Adrenal gland (tissue), 12 donors: ENCODE data around the gene KRT15. TPM values are rescaled to one million over a fixed set of nuclear protein-coding genes. Genes with fewer than 3 reads are reported as not detected.

Experiments used
- DNase-seq, 7 donors: peaks; one replicate each; pipeline ENCODE4 v3.0.0-alpha.2; 2019 to 2020
- H3K27ac ChIP-seq, 5 donors: fragments of 200-600 bp; sonication (generic) in 4 of 5; 1 replicate in 3 of 5; 2 replicates in 2 of 5; pipeline versions ENCODE4 v1.5.1 to v1.8.0; 2016 to 2020; ENCODE audit warnings: mild to moderate bottlenecking in 1 of 5
- H3K27me3 ChIP-seq: fragments of 200-600 bp; 2 replicates; pipeline ENCODE4 v1.8.0; 2021
- H3K36me3 ChIP-seq, 2 donors: fragments of 200-600 bp; replicated peaks in 1 of 2; 1 replicate in 1 of 2; 2 replicates in 1 of 2; pipeline versions ENCODE4 v1.5.1 to v1.8.0; 2018 to 2022
- H3K4me1 ChIP-seq, 2 donors: fragments of 200-600 bp; replicated peaks in 1 of 2; 1 replicate in 1 of 2; 2 replicates in 1 of 2; pipeline versions ENCODE4 v1.5.1 to v1.8.0; 2018 to 2021
- H3K4me3 ChIP-seq, 4 donors: fragments of 200-600 bp; sonication (generic) in 3 of 4; one replicate each; pipeline ENCODE4 v1.5.1; 2016 to 2018
- H3K9me3 ChIP-seq, 3 donors: fragments of 200-600 bp; sonication (generic) in 1 of 3; replicated peaks in 1 of 3; 1 replicate in 2 of 3; 2 replicates in 1 of 3; pipeline versions ENCODE4 v1.5.1 to v1.8.0; 2016 to 2021
- CTCF ChIP-seq, 6 experiments: fragments of 450-650 bp in 4 of 6; fragments of 200-600 bp in 2 of 6; sonication (generic) in 1 of 6; IDR thresholded peaks; 1 replicate in 5 of 6; 2 replicates in 1 of 6; pipeline versions ENCODE4 v1.5.1 to v1.8.0; 2016 to 2021; ENCODE audit warnings: antibody characterized with exemption in 6 of 6, mild to moderate bottlenecking in 2 of 6, moderate library complexity in 1 of 6
- POLR2A ChIP-seq, 2 donors: fragments of 450-650 bp; IDR thresholded peaks; one replicate each; pipeline ENCODE4 v1.6.1; 2017; ENCODE audit warnings: antibody characterized with exemption in 2 of 2, mild to moderate bottlenecking in 2 of 2, moderate library complexity in 1 of 2
- WGBS, 4 donors: extraction: QIAGEN DNeasy Blood & Tissue Kit in 2 of 4; methylation state at CpG; one replicate each; pipeline versions ENCODE4 v1.1.5 to v1.1.7; 2013 to 2017; 5-methylcytosine and 5-hydroxymethylcytosine counted together
- intact Hi-C, 2 donors: fragments of 100-400 bp; cut with DNase I; formaldehyde crosslinking; loops; one replicate each; pipeline versions ENCODE4 v1.14.1 to v1.15.0; 2022 to 2023
- polyA plus RNA-seq, 3 donors: library from polyadenylated mRNA; stranded (reverse); fragments of 200-250 nt in 2 of 3; fragments of 350-450 nt in 1 of 3; fragmentation: Illumina TruSeq in 1 of 3; extraction: RNeasy Lipid Tissue Mini Kit (QIAGEN cat#74804) in 1 of 3; gene quantifications; one replicate each; pipeline ENCODE4 v1.2.3, GENCODE V29; 2013 to 2014
- total RNA-seq, 9 donors: library from RNA; depleted of rRNA in 4 of 9; stranded (reverse); fragments of >200 nt in 4 of 9; fragments of 120-200 nt in 1 of 9; fragmentation: NEBNext Ultra II Directional in 1 of 9; extraction: Animal tissue kit (Norgen Biotek cat#: 25700) in 1 of 9; gene quantifications; one replicate each; pipeline versions ENCODE4 v1.1.0 to v1.2.4, GENCODE V29; 2013 to 2023
- donor health status: healthy with polysubstance abuse.
- donor health status: Bipolar disorder and iron deficiency.
- donor health status: DM: yes; HTN: yes; CAD: no.
- donor health status: DM: no; HTN: no; CAD: no.
- donor health status: DM: no; HTN: no; CAD: no.
- donor health status: DM: yes; HTN: yes; CAD: no.

Gene KRT15
- total and polyA plus RNA-seq, 12 donors, result 0.18 to 0.88 (median 0.44) TPM; not detected in 8

DNA sequence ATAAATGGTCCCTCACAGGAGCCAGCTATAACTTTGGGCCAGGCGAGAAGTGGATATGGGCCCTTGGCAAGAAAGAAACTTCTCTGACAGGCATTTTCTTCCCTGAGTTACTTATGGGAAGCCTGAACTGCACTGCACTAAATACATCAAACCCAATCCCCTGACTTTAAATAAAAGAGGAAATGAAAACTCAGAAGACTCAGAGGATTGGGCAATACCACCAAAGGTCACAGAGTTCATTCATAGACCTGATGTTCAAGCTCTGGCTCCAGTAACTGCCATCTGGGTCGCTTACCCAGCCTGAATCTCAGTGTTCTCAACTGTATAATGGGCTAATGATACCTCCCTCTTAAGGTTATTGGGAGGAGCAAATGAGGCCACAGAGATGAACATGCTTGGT is 38.6 kb downstream of the KRT15 start:
- Histone ChIP-seq H3K27me3 (no peaks in the 10 kb centered on the region), H3K4me1 (no peaks in the 10 kb centered on the region), H3K4me3 (no peak overlapping the region), H3K9me3 (no peaks in the 10 kb centered on the region), H3K36me3 (no peaks in the 10 kb centered on the region), H3K27ac (no peak overlapping the region)
- TF ChIP-seq CTCF (IDR thresholded peaks at IDR 0.05), result no peak
- TF ChIP-seq POLR2A (IDR thresholded peaks at IDR 0.05), result no peak
- intact Hi-C loops, result no loop called here
- DNase-seq, result no peak
- WGBS, 4 donors, result 55 to 71% (median 63%) methylated on average over 2 of the region's 2 CpGs

- intact Hi-C loops, result no loop called here
- DNase-seq, result no peak
- Histone ChIP-seq H3K9me3 (no peaks in the 10 kb centered on the region), H3K27ac (no peak overlapping the region), H3K36me3 (no peaks in the 10 kb centered on the region), H3K27me3 (no peaks in the 10 kb centered on the region), H3K4me1 (no peaks in the 10 kb centered on the region), H3K4me3 (no peak overlapping the region)
- no peak for TF ChIP-seq CTCF (IDR thresholded peaks at IDR 0.05)
- no peak for TF ChIP-seq POLR2A (IDR thresholded peaks at IDR 0.05)
- 88 to 89% (median 89%) methylated on average over 3 to 8 of the region's 8 CpGs for WGBS, 4 donors
These were observed 40.5 kb downstream of the KRT15 start for GRCh38 chr17:41478237-41478636.

GRCh38 chr17:41476866-41477815 is 41.5 kb downstream of the KRT15 start:
- intact Hi-C loops, result no loop called here
- Histone ChIP-seq H3K27me3 (no peaks in the 10 kb centered on the region), H3K4me1 (no peaks in the 10 kb centered on the region), H3K36me3 (no peaks in the 10 kb centered on the region), H3K27ac (no peak overlapping the region), H3K4me3 (no peak overlapping the region), H3K9me3 (no peaks in the 10 kb centered on the region)
- WGBS, 4 donors, result 73 to 87% (median 85%) methylated on average over 14 to 22 of the region's 22 CpGs
- no peak for TF ChIP-seq POLR2A (IDR thresholded peaks at IDR 0.05)
- TF ChIP-seq CTCF (IDR thresholded peaks at IDR 0.05), result no peak
- DNase-seq, result no peak

- Histone ChIP-seq H3K27me3 (no peaks in the 10 kb centered on the region), H3K4me1 (no peaks in the 10 kb centered on the region), H3K27ac (no peak overlapping the region), H3K4me3 (no peak overlapping the region), H3K9me3 (no peaks in the 10 kb centered on the region), H3K36me3 (no peaks in the 10 kb centered on the region)
- TF ChIP-seq POLR2A (IDR thresholded peaks at IDR 0.05) (no peak), CTCF (IDR thresholded peaks at IDR 0.05) (no peak)
- intact Hi-C loops, result no loop called here
- 86 to 94% (median 91%) methylated on average over 2 to 4 of the region's 4 CpGs for WGBS, 4 donors
- DNase-seq, result no peak
These were observed 43.3 kb downstream of the KRT15 start for GRCh38 chr17:41475421-41475820.
